Smooth muscle cell of the brain vasculature (primary cell): ENCODE results near the gene SF3A1.
"Not testable (repeated sequence)": the region's sequence is repeated elsewhere in the genome, so short reads cannot be mapped to it uniquely, and the experiment has no call there.

Experiments used
- DNase-seq: peaks from one replicate; pipeline ENCODE4 v3.0.0-alpha.2; 2012; ENCODE audit warnings: low read depth, low spot score

The SF3A1 gene

GRCh38 chr22:30348404-30348803 lies 8.3 kb downstream of the SF3A1 start:
- DNase-seq = no peak

GRCh38 chr22:30347255-30347892 lies 9.3 kb downstream of the SF3A1 start:
- no peak for DNase-seq

GRCh38 chr22:30344447-30345200 lies 12.1 kb downstream of the SF3A1 start:
- DNase-seq = no peak

DNA sequence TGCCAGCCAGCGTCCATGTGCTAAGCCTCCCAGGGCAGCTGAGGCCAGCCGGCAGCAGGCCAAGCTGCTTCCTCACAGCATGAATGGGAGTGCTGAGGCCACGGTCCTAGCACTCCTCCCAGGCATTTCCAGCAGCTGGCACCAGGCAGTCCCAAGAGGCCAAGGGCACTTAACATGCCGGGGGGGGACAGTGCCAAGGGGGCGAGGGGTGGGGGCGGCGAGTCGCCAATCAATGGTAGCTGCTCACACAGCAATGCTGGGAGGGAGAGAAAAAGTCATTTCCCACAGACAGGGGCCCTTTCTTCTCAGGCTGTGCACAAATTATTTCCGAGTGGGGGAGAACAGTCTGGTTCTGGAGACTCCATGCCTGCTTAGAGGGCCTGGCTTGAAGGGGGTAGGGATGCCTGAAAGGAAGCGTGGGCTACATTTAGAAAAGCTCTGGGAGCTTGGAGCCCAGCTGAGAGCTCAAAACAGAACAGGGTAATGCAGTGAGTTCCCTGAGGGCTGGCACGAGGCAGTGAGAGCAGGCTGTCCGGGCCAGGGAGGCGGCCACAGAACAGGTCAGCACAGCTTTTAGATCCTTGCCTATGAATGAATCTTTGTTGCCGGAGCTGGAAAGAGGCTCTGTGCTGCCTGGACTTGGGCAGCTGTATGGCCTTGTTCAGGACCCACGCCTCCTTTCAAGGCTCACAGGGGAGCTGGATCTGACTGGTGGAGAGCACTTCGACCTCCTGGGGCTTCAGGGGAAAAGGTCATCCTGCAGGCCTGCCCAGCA lies 15.6 kb downstream of the SF3A1 start:
- no peak for DNase-seq

DNA sequence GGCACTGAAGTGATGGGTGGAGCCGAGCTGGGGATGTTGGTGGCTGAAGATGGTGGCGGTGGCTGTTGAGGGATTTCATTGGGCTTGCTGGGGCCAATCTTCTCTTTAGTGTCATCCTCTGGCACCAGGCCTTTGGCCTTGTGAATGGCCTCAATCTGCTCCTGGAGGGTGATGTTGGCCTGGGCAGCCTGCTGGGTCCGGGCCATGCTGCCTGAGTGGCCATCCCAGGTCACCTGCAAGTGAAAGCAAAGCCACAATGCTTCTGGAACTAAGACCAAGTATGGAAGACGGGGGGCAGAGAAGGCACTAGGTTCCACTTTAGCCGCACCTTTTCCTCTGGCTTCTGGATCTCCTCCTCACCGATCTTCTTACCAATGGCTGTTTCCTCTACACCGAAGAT lies 17.9 kb downstream of the SF3A1 start:
- no peak for DNase-seq

GRCh38 chr22:30338341-30338740 lies 18.4 kb downstream of the SF3A1 start:
- not testable (repeated sequence) for DNase-seq

DNA sequence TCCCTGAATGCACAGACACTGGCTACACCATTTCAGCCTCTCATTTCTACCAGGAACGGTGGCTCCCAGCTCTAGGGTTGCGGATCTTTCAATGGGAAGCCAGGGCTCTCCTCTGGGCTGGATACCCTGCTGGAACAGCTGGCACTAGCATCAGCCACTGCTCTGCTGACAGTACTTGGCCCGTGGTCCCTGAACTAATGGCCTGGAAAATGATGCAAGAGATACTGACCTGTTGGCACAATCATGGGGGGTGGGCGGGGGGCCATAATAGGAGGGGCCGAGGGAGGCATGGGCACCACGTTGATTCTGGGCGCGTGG lies 19.3 kb downstream of the SF3A1 start:
- DNase-seq = no peak

GRCh38 chr22:30336752-30337460 lies 19.8 kb downstream of the SF3A1 start:
- no peak for DNase-seq

DNA sequence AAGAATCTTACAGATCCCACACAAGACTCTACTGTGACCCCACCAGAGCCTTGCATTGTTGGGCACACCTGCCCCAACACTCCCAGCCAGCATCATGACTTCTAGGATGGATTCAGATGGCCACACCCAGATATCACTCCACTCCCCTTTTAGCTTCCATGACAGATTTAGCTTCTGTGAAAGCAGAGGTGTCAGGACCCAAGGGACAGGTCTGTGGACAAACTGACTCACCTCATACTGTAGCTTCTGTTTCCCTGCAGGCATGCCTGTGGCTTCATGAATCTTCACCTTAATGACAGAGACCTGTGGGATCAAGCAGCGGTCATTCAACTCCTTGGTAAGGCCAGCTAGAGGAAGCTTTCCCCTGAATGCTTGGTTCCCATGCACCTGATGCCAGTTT lies 21.5 kb downstream of the SF3A1 start:
- DNase-seq = no peak

DNA sequence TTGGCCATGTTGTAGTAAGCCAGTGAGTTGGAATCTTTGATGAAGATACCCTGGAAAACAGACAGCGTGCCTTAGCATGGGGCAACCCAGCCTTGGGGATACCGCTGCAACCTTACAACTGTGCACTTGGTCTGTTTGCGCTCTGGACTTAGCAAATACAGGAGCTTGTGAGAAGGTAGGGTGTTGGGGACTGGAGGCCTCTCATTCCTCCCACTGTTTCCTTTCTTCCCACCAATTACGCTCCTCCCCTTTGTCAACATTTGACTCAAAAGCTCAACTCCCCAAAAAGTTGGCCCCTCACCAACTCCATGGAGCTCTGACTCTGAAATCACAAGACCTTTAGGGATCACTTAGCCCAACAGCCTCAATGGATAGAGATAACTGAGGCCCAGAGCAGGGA lies 22.0 kb downstream of the SF3A1 start:
- DNase-seq = no peak

DNA sequence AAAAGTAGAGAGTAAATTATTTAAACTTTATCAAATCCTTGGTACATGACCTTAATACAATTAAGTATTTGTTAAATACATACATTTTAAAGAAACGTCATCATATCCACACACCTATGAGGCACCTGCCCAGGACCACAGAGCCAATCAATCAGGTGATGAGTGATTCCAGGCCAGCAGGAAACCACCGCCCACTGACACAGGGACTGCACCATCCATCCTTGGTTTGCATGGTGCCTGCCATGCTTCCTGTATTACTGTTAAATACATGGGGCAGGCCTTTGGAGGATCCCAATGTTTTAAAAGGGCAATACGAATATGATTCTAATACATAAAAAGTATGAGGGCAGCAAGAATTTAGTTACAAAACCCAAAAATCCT lies 23.0 kb downstream of the SF3A1 start:
- DNase-seq = no peak

GRCh38 chr22:30332994-30333706 lies 23.5 kb downstream of the SF3A1 start:
- no peak for DNase-seq

GRCh38 chr22:30332551-30332950 lies 24.1 kb downstream of the SF3A1 start:
- no peak for DNase-seq

DNA sequence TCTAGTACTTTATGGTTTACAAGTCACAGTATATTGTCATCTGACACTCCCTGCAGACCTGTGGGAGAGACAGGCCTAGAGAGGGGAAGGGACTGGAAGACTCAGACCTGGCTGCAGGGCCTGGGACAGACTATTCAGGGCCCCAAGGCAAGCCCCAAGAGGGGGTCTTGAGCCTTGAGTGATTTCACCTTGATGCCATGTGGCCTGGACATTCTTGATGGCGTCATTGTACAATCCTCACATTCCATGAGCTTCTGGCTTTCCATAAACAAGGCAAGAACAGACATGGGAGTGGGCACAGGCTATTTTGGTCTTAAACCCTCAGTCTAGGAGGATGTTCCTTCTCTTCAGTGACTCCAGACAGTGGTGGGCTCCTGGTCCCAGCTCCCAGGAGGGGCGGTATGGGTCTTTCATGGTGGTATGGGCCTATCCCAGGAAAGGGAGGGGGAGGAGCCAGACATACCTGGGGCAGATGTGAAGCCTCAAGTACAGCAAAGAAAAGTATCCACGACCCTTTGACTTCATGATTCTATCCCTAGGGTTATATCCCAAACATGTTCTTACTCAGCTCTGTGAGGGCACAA lies 28.1 kb downstream of the SF3A1 start:
- no peak for DNase-seq

GRCh38 chr22:30327864-30328345 lies 28.8 kb downstream of the SF3A1 start:
- DNase-seq = no peak

GRCh38 chr22:30326706-30327362 lies 29.9 kb downstream of the SF3A1 start, which contains the start of gene TBC1D10A:
Gene TBC1D10A, minus strand, starts transcription at chr22:30326941. Its CDS starts 60 bp downstream, at chr22:30326881.
- peak; percentile 60 for DNase-seq

- no peak for DNase-seq
These were observed 30.4 kb downstream of the SF3A1 start for GRCh38 chr22:30326255-30326705.

- no peak for DNase-seq
These were observed 30.9 kb downstream of the SF3A1 start for GRCh38 chr22:30325724-30326254.

DNA sequence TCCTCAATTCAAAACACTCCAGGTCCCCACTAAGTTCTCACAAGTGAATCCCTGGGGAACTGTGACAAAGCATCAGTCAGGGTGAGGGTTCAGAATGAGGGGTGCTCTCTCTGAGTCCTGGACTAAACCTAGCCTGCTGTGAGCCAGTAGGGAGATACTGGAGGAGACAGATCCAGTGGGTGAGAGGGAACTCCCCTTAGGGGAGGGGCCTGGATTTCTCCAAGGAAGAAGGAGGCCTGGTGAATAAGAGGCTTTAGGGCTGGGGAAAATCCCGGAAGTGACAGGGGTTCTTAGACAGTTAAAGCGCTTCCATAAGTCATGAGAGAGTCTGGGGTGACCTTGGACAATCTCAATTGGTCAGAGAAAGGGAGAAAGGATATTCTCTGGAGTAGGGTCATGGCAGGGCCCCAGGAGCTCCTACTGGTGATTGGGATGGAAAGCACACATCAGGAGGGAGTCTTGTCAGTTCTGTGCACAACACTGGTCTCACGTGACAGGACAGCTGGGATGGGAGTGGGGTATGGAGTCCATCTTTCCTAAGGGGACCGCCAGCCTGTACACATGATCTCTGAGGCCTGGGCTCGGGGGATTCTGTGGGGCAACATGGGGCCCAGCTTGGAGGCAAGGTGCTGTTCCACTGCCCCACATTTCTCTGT lies 31.5 kb downstream of the SF3A1 start:
- DNase-seq = no peak
